HEK293T (cell line): ENCODE measurements around the gene OSBPL8.

Source experiments
- ARNT ChIP-seq: fragments of 450-650 bp; IDR thresholded peaks from 2 replicates; pipeline ENCODE4 v1.6.1; 2017; ENCODE audit warnings: mild to moderate bottlenecking
- SP1 ChIP-seq: fragments of 450-650 bp; IDR thresholded peaks from 2 replicates; pipeline ENCODE4 v1.6.1; 2017
- TARDBP ChIP-seq: fragments of 450-650 bp; IDR thresholded peaks from 2 replicates; pipeline ENCODE4 v1.6.1; 2016

DNA sequence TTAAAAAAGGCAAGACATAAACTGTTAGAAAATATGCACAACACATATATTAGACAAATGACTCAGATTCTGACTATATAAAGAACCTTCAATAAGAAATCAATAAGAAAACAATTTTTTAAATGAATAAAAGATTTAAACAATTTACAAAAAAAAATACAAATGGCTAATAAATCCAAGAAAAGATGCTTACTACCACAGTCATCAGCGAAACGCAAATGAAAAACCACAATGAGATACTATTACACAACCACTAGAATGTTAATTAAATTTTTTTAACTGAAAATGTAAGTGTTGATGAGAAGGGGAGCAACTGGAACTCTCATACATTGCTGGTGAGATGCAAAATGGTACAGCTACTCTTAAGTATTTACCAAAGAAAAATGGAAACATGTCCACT, 24.4 kb downstream of the OSBPL8 start:
- TF ChIP-seq TARDBP (no peak), ARNT (no peak), SP1 (no peak)
